Activated CD4-positive, alpha-beta T cell treated with anti-CD3 and anti-CD28 coated beads for 24 hours (primary cell): ENCODE results near the gene SLC22A15.
"Not testable (repeated sequence)": the region's sequence is repeated elsewhere in the genome, so short reads cannot be mapped to it uniquely, and the experiment has no call there.

ENCODE experiments used
- DNase-seq, 2 donors: peaks; one replicate each; pipeline ENCODE4 v3.0.0-alpha.2; 2020; ENCODE audit warnings: low read depth in 2 of 2

Gene SLC22A15

GRCh38 chr1:116033322-116033721 is 57.0 kb downstream of the SLC22A15 start:
- DNase-seq: no peak

- no peak for DNase-seq
These were observed 59.9 kb downstream of the SLC22A15 start for GRCh38 chr1:116036255-116036654.

GRCh38 chr1:116038679-116039078 is 62.4 kb downstream of the SLC22A15 start:
- DNase-seq: no peak

- DNase-seq: no peak
These were observed 67.8 kb downstream of the SLC22A15 start for GRCh38 chr1:116044071-116044470.

- DNase-seq: not testable (repeated sequence)
These were observed 70.6 kb downstream of the SLC22A15 start for GRCh38 chr1:116046933-116047332.

- not testable (repeated sequence) for DNase-seq
These were observed 75.6 kb downstream of the SLC22A15 start for GRCh38 chr1:116051896-116052295.

- DNase-seq: no peak
These were observed 85.9 kb downstream of the SLC22A15 start for GRCh38 chr1:116062201-116062600.

- DNase-seq: no peak
These were observed 88.3 kb downstream of the SLC22A15 start for GRCh38 chr1:116064616-116065015.

GRCh38 chr1:116066868-116067565 is 90.7 kb downstream of the SLC22A15 start:
- no peak for DNase-seq

GRCh38 chr1:116067566-116067890 is 91.2 kb downstream of the SLC22A15 start:
- no peak for DNase-seq

- DNase-seq: no peak
These were observed 99.3 kb downstream of the SLC22A15 start for GRCh38 chr1:116075575-116075974.

- DNase-seq: no peak
These were observed 99.7 kb downstream of the SLC22A15 start for GRCh38 chr1:116075990-116076389.

GRCh38 chr1:116076831-116077230 is 100.5 kb downstream of the SLC22A15 start:
- no peak for DNase-seq

- no peak for DNase-seq
These were observed 102.4 kb downstream of the SLC22A15 start for GRCh38 chr1:116078699-116079223.

GRCh38 chr1:116087628-116088027 is 111.3 kb downstream of the SLC22A15 start:
- DNase-seq: no peak

- DNase-seq: no peak
These were observed 113.6 kb downstream of the SLC22A15 start for GRCh38 chr1:116089870-116090269.

GRCh38 chr1:116091083-116091482 is 114.8 kb downstream of the SLC22A15 start:
- no peak for DNase-seq

GRCh38 chr1:116092752-116093489 is 116.6 kb downstream of the SLC22A15 start:
- no peak for DNase-seq

- no peak for DNase-seq
These were observed 118.7 kb downstream of the SLC22A15 start for GRCh38 chr1:116095027-116095426.

- no peak for DNase-seq
These were observed 119.8 kb downstream of the SLC22A15 start for GRCh38 chr1:116096013-116096618.

- no peak for DNase-seq
These were observed 121.3 kb downstream of the SLC22A15 start for GRCh38 chr1:116097626-116098025.

GRCh38 chr1:116099379-116099778 is 123.1 kb downstream of the SLC22A15 start:
- no peak for DNase-seq

GRCh38 chr1:116099919-116100318 is 123.6 kb downstream of the SLC22A15 start:
- DNase-seq: no peak
